Esophagus squamous epithelium (tissue), 5 donors: Measurements from ENCODE around the gene ATXN1. TPM values are rescaled to one million over a fixed set of nuclear protein-coding genes. Genes with fewer than 3 reads are reported as not detected.

Experiments
- DNase-seq: peaks from one replicate; lab custom pipeline; 2025; lab: John Stamatoyannopoulos, UW
- H3K27ac ChIP-seq, 4 donors: fragments of 200-600 bp; sonication (generic); one replicate each; pipeline ENCODE4 v1.5.1; 2016 to 2019; ENCODE audit warnings: mild to moderate bottlenecking in 1 of 4
- H3K27me3 ChIP-seq, 4 donors: fragments of 200-600 bp; sonication (generic); 1 replicate in 3 of 4; 2 replicates in 1 of 4; pipeline versions ENCODE4 v1.5.1 to v1.6.0; 2017 to 2021; ENCODE audit warnings: antibody characterized with exemption in 1 of 4
- H3K36me3 ChIP-seq, 3 donors: fragments of 200-600 bp; sonication (generic); one replicate each; pipeline ENCODE4 v1.5.1; 2016 to 2019
- H3K4me1 ChIP-seq, 3 donors: fragments of 200-600 bp; sonication (generic); one replicate each; pipeline ENCODE4 v1.5.1; 2017 to 2019
- H3K4me3 ChIP-seq, 4 donors: fragments of 200-600 bp; sonication (generic); 1 replicate in 3 of 4; 2 replicates in 1 of 4; pipeline ENCODE4 v1.5.1; 2016 to 2019; ENCODE audit warnings: mild to moderate bottlenecking in 2 of 4, moderate library complexity in 1 of 4
- H3K9me3 ChIP-seq, 3 donors: fragments of 200-600 bp; sonication (generic); one replicate each; pipeline ENCODE4 v1.5.1; 2016 to 2019
- POLR2A ChIP-seq, 4 donors: fragments of 450-650 bp; IDR thresholded peaks; one replicate each; pipeline ENCODE4 v1.6.1; 2017; ENCODE audit warnings: antibody characterized with exemption in 4 of 4, mild to moderate bottlenecking in 4 of 4, moderate library complexity in 3 of 4
- WGBS, 2 donors: methylation state at CpG; one replicate each; pipeline ENCODE4 v1.1.5; 2018; 5-methylcytosine and 5-hydroxymethylcytosine counted together
- intact Hi-C: fragments of 100-400 bp; cut with DNase I; formaldehyde crosslinking; loops from one replicate; pipeline ENCODE4 v1.15.0; 2022
- total RNA-seq, 4 donors: library from RNA; depleted of rRNA; stranded (reverse); fragments of >200 nt; gene quantifications; one replicate each; pipeline ENCODE4 v1.1.0, GENCODE V29; 2016
- TF ChIP-seq, protein P1 (sequence below), 6 experiments: fragments of 450-650 bp in 4 of 6; fragments of 200-600 bp in 2 of 6; sonication (generic) in 2 of 6; IDR thresholded peaks; one replicate each; pipeline ENCODE4 v1.5.1; 2016 to 2019; ENCODE audit warnings: antibody characterized with exemption in 6 of 6, mild to moderate bottlenecking in 4 of 6, moderate library complexity in 4 of 6
- donor health status: DM: yes; HTN: yes; CAD: no.

Gene ATXN1
- total RNA-seq, 4 donors from 2014 or later, result 17.5 to 50.5 (median 28.5) TPM

DNA sequence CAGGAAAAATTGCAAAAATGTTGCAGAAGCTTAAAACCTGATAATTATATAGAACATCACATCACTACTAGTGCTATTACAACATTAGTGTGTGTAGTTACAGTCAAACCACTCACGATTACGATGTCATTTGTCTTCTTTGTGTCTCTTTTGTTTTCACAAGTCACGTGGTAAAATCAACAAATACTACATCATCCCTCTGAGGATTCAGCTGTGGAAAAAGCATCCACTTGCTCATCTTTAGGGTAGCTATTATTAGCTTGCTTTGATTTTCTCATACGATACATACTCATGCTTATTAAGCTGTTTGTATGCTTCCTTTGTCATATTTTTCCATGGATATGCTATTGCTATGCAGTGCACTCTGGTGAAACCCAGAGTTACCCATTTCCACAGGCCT is 22.2 kb upstream of the ATXN1 start:
- DNase-seq, result no peak
- H3K4me1 ChIP-seq, result peaks cover 4 to 18% (median 7%) of the 10 kb centered on the region in 3 donors
- WGBS, 2 donors, result 48 to 69% methylated on average over 4 of the region's 4 CpGs
- H3K36me3 ChIP-seq, result no peaks in the 10 kb centered on the region
- H3K9me3 ChIP-seq, result no peaks in the 10 kb centered on the region
- intact Hi-C loops, result no loop called here
- no peak overlapping the region for H3K4me3 ChIP-seq
- H3K27me3 ChIP-seq, result no peaks in the 10 kb centered on the region
- TF ChIP-seq POLR2A (IDR thresholded peaks at IDR 0.05), result no peak
- TF ChIP-seq, protein P1, sequence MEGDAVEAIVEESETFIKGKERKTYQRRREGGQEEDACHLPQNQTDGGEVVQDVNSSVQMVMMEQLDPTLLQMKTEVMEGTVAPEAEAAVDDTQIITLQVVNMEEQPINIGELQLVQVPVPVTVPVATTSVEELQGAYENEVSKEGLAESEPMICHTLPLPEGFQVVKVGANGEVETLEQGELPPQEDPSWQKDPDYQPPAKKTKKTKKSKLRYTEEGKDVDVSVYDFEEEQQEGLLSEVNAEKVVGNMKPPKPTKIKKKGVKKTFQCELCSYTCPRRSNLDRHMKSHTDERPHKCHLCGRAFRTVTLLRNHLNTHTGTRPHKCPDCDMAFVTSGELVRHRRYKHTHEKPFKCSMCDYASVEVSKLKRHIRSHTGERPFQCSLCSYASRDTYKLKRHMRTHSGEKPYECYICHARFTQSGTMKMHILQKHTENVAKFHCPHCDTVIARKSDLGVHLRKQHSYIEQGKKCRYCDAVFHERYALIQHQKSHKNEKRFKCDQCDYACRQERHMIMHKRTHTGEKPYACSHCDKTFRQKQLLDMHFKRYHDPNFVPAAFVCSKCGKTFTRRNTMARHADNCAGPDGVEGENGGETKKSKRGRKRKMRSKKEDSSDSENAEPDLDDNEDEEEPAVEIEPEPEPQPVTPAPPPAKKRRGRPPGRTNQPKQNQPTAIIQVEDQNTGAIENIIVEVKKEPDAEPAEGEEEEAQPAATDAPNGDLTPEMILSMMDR (IDR thresholded peaks at IDR 0.05), result no peak
- no peak overlapping the region for H3K27ac ChIP-seq

DNA sequence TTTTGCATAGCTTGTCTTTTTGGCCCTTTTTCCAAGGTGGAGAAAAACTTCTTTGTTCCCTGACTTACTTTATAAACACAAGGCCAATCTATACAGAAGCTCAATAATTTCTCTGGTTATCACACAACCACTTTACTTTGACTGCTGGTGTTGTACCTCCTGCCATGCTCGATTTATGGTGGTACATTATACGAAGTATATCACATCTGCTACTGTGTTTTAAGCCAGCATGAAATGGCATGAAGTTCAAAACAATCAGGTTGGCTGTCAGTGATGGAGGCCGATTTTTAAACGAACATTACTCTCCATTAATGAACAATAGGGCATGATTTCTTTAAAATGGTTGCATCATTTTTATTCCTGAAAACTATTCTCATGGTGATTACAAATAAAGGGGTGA is 21.0 kb upstream of the ATXN1 start:
- TF ChIP-seq, protein P1 (IDR thresholded peaks at IDR 0.05), result no peak
- no peak for TF ChIP-seq POLR2A (IDR thresholded peaks at IDR 0.05)
- intact Hi-C loops, result no loop called here
- Histone ChIP-seq H3K4me3 (no peak overlapping the region), H3K36me3 (no peaks in the 10 kb centered on the region), H3K27ac (no peak overlapping the region), H3K27me3 (no peaks in the 10 kb centered on the region), H3K9me3 (no peaks in the 10 kb centered on the region), H3K4me1 (peaks cover 4 to 18% (median 7%) of the 10 kb centered on the region in 3 donors)
- no peak for DNase-seq
- WGBS, 2 donors, result 91 to 93% methylated on average over 4 of the region's 4 CpGs

DNA sequence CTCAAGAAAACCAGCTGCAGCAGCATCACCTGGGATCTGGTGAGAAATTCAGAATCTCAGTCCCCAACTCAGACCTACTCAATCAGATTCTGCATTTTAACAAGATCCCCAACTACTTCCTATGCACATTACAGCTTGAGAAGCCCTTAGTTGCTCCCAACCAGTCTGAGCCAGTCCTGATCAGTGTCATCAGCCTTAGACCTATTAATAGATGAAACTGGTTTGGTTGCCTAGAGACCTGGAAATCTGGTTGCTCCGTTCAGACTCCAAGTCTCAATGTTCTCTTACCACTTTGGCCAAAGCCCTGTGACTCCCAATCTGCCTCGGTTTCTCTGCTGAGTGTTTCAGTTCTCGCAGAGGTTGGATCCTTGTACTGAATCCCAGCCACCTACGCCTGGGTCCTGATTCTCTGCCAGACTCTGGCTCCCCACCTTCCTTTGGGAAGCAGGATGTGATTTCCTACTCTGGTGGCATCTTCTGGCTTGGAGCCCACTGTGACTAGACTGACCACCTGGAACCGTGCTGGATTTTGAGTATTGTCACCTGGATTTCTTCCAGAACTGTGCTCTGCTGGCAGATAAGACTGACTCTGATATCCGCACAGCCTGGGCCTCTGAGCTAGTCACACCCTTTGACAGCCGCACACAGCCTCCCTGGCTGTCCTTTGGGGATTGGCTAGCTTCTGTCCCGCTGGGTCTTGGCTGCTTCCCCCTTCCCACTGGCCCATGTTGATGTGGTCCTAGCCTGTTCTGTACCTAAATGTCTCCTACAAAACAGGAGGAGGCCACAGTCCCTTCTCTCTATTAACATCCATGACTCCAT is 20.3 kb upstream of the ATXN1 start:
- Histone ChIP-seq H3K4me1 (peaks cover 4 to 19% (median 7%) of the 10 kb centered on the region in 3 donors), H3K9me3 (no peaks in the 10 kb centered on the region), H3K4me3 (no peak overlapping the region), H3K27ac (no peak overlapping the region), H3K36me3 (no peaks in the 10 kb centered on the region), H3K27me3 (no peaks in the 10 kb centered on the region)
- TF ChIP-seq, protein P1 (IDR thresholded peaks at IDR 0.05), result no peak
- no peak for TF ChIP-seq POLR2A (IDR thresholded peaks at IDR 0.05)
- intact Hi-C loops, result no loop called here
- WGBS, 2 donors, result 64 to 73% methylated on average over 8 of the region's 8 CpGs
- DNase-seq, result no peak

DNA sequence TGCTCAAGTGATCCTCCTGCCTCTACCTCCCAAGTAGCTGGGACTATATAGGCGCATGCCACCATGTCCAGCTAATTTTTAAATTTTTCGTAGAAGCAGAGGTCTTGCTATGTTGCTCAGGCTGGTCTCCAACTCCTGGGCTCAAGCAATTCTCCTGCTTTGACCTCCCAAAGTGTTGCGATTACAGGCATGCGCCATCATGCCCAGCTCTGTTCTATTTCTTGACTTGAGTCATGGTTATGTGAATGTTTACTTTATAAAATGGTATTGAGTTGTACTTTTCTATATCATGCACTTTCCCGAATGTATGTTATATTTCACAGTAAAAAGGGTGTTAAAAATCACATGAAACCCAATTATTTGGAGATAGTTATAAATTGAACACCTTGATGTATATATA is 17.3 kb upstream of the ATXN1 start:
- H3K4me1 ChIP-seq, result peaks cover 4 to 27% (median 7%) of the 10 kb centered on the region in 3 donors
- 54 to 62% methylated on average over 5 of the region's 5 CpGs for WGBS, 2 donors
- no peak overlapping the region for H3K4me3 ChIP-seq
- no peaks in the 10 kb centered on the region for H3K9me3 ChIP-seq
- DNase-seq, result no peak
- no peaks in the 10 kb centered on the region for H3K27me3 ChIP-seq
- H3K27ac ChIP-seq, result no peak overlapping the region
- intact Hi-C loops, result loop anchor here (10.0 kb wide), 2 partner anchors 186 to 306 kb away; no protein-coding TSS in a partner anchor
- H3K36me3 ChIP-seq, result no peaks in the 10 kb centered on the region
- TF ChIP-seq POLR2A (IDR thresholded peaks at IDR 0.05), result no peak
- TF ChIP-seq, protein P1 (IDR thresholded peaks at IDR 0.05), result no peak

DNA sequence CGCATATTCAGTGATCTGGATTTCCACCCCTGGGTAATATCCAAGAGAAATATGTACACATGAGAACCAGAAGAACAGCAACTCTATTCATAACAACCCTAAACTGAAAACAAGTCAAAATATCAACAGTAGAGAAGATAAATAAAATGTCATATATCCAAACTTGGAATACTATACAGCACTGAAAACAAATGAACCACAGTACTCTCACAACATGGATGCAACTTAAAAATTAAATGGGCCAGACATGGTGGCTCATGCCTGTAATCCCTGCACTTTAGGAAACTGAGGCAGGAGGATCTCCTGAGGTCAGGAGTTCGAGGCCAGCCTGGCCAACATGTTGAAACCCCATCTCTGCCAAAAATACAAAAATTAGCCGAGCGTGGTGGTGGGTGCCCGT is 16.5 kb upstream of the ATXN1 start:
- no peak for DNase-seq

More for the DNA sequence above, 16.5 kb upstream of the ATXN1 start:
- Histone ChIP-seq H3K36me3 (no peaks in the 10 kb centered on the region), H3K4me3 (no peak overlapping the region), H3K4me1 (peaks cover 4 to 27% (median 7%) of the 10 kb centered on the region in 3 donors), H3K27ac (no peak overlapping the region), H3K9me3 (no peaks in the 10 kb centered on the region), H3K27me3 (no peaks in the 10 kb centered on the region)
- intact Hi-C loops, result loop anchor here (10.0 kb wide), 2 partner anchors 187 to 307 kb away; no protein-coding TSS in a partner anchor
- WGBS, 2 donors, result 86 to 94% methylated on average over 5 of the region's 5 CpGs
- TF ChIP-seq, protein P1 (IDR thresholded peaks at IDR 0.05), result no peak
- TF ChIP-seq POLR2A (IDR thresholded peaks at IDR 0.05), result no peak
